Right hindlimb (tissue), 1 donor: ENCODE results near the gene APOBEC3G.
"Not testable (repeated sequence)": the region's sequence is repeated elsewhere in the genome, so short reads cannot be mapped to it uniquely, and the experiment has no call there.

ENCODE experiments used
- DNase-seq: peaks from one replicate; pipeline ENCODE4 v3.0.0-alpha.2; 2018

The APOBEC3G gene

DNA sequence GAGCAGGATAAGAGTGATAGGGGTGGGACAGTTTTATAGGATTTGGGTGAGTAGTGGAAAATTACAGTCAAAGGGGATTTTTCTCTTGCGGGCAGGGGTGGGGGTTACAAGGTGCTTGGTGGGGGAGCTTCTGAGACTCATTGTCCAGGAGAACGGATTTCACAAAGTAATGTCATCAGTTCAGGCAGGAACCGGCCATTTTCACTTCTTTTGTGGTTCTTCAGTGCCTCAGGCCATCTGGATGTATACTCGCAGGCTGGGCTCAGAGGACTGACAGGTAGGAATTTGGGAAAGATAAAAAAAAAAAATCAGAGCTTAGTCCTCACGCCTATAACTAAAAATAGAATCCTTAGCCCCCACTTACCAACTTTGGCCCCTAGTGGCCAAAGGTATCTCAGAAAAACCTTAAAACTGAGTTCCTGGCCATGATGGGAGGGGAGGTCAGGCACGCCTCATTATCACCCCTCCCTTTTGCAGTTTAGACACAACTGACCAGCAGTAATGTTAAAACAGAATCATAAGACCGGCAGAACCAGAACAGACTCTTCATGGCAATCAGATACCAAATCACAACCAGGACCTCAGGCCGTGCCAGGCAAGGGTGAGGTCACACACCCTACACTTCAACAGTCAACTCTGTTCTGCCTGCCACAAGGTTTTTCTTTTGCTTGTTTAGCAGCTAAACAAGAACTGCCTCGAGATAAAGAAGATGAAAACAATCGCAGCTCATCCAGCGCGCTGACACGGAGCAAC lies 8.9 kb upstream of the APOBEC3G start:
- no peak for DNase-seq

DNA sequence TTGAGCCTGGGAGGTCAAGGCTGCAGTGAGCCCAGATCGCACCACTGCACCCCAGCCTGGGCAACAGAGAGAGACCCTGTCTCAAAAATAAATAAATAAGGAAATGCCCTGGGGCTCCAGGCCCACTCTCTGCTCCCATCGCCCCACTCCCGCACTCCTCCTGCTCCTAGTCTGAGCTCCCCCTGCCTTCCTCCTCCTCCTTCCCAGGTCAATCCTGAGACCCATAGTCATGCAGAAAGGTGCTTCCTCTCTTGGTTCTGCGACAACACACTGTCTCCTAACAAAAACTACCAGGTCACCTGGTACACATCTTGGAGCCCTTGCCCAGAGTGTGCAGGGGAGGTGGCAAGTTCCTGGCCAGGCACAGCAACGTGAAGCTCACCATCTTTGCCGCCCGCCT lies 6.9 kb upstream of the APOBEC3G start:
- DNase-seq: no peak

- not testable (repeated sequence) for DNase-seq
Observed at GRCh38 chr22:39072581-39072981, 4.5 kb upstream of the APOBEC3G start.

DNA sequence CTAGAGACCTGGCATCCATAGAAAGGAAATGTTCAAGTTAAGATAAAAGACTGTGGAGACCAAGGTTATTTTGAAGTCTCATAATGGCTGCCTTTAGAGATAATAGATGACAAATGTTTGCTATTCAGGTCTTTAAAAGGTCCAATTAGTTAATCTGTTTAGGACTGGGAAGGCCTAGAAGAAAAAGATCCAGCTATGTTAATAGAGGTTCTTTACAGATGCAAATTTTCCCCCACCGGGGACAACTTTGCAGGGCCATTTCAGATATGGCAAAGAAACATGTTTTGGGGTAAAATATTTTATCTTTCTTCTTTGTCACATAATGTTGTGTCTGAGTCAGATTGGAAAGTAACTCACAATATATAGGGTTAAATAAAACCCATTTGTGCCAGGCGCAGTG lies 3.1 kb upstream of the APOBEC3G start:
- no peak for DNase-seq

DNA sequence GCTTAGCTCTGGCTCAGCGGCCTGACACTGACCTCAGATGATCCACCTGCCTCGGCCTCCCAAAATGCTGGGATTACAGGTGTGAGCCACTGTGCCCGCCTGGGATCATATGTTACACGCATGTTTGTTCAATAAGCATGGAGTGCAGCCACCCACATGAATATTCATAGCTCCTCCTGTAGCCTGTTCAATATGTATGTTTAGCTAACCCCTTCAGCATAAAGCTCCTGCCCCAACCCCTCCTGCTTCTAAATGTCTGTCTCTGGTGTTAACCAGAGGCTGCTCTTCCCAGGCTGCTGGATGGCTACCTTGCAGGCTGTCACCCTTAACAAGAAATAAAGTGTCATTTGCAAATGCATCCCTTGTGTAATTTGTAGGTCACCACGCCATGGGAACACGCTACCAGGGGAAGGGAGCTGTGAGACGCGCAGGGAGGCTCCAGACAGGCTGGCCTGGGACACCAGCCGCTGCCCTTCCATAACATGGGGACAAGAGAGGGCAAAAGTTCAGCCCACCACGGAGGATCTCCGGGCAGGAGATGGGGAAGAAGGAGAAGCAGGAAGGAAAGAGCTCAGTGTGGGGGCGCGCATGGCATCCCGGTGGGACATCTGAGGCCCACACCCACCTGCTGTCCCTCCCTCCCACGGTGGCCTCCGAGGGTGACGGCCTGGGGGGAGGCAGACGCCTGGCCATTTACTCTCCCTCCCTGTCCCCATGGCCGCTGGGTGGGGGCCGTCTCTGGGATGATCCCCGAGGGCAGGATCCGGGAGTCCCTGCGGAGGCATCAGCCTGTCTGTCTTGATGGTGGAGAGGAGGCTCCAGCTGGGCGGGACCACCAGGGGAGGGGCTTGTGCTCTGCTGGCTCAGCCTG lies 685 bp upstream of the APOBEC3G start:
- not testable (repeated sequence) for DNase-seq

DNA sequence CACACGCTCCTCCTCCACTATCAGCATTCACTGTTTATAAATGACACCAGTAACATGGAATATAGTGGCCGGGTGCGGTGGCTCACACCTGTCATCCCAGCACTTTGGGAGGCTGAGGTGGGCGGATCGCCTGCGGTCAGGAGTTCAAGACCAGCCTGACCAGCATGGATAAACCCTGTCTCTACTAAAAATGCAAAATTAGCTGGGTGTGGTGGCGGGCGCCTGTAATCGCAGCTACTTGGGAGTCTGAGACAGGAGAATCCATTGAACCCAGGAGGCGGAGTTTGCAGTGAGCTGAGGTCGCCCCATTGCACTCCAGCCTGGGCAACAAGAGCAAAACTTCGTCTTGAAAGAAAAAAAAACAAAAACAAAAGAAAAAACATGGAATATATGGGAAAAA lies 837 bp downstream of the APOBEC3G start:
- not testable (repeated sequence) for DNase-seq

- no peak for DNase-seq
Observed at GRCh38 chr22:39078329-39078728, 1.3 kb downstream of the APOBEC3G start.

GRCh38 chr22:39079054-39079637 lies 2.1 kb downstream of the APOBEC3G start:
- not testable (repeated sequence) for DNase-seq

- no peak for DNase-seq
Observed at GRCh38 chr22:39080052-39080762, 3.1 kb downstream of the APOBEC3G start.

- no peak for DNase-seq
Observed at GRCh38 chr22:39081016-39081415, 3.9 kb downstream of the APOBEC3G start.

DNA sequence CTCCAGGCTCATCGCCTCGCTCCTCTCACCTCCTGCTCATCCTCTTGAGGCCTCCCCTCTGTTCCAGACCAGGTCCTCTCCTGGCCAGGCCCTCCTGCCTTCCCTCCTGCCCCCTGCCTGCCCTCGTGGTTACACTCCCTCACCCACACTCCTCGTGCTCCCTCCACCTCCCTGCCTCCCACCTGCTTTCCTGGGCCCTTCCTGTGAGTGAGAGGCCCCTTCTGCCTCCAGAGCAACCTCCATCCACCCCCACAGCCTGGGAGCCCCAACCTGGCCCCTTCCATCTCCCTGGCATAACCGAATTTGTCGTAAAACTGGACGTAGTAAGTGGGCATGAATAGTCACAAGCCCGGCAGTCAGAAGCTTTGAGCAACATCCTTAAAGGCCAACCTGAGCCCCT lies 4.5 kb downstream of the APOBEC3G start:
- no peak for DNase-seq

GRCh38 chr22:39083212-39084165 lies 6.4 kb downstream of the APOBEC3G start:
- no peak for DNase-seq

- no peak for DNase-seq
Observed at GRCh38 chr22:39084666-39085065, 7.6 kb downstream of the APOBEC3G start.

- no peak for DNase-seq
Observed at GRCh38 chr22:39087098-39087497, 10.0 kb downstream of the APOBEC3G start.

DNA sequence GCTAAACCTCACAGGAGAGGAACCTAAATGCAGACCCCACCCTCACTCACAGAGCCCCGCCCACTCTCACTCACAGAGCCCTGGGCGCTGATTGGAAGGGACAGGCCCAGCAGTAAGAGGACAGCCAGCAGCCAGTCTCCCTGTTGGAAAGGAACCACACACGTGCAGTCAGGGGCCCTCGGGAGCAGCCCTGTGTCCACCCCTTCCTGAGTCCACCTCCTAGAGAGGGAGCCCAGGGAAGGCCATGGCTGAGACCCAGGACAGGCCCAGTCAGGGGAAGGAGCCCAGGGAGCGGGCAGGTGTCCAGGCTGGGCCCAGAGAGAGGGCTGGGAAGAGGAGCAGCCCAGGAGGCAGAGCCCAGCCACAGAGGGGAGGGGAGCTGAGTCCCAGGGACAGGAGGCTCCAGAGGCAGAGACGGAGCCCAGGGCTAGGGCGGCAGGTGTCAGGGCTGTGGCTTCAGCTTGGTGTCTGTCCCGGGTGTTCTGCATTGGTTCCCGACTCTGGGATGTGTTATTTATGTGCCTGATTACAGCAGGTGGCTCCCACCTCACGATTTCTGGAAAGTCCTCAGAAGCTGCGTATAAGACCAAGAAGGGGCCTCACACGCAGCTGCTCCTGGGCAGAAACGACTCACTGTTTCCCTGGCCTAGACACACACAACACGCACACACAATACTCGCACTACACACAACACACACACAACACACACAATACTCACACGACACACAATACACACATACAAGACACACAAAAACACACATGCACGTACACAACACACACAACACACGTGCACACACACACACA lies 11.0 kb downstream of the APOBEC3G start:
- peak; percentile 71 for DNase-seq

DNA sequence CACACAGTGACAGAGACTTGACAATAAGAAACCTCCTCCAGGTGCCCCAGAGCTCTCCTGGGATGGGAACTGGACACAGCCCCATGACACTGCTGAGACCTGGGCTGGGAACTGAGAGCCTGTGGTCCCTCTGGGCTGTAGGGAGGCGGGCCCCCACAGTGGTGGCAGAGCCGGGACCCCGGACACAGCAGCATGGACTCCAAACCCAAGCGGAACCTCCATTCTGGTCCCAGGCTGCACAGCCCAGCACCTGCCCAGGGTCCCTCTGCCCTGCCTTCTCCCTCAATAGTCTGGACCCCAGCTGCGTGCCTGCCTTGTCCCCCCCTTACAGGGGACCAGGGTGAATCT lies 11.6 kb downstream of the APOBEC3G start:
- DNase-seq: no peak

DNA sequence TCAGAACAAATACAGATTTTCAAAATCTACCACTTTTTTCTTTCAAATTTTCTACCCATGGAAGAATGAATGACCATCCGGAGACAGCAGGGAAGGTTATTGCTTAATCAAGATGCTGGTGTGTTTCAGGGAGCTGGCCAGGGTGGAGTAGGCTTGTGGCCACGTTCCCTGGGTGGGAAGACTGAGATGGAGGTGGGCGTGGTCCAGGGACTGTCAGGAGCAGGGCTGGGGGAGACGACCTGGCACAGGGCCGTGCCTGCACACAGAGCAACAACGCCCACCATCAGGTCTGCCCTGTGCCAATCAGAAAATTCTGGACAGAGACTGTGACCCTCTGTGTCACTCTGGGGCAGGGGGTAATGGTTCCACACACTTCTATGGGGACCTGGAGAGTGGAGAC lies 12.9 kb downstream of the APOBEC3G start:
- no peak for DNase-seq

DNA sequence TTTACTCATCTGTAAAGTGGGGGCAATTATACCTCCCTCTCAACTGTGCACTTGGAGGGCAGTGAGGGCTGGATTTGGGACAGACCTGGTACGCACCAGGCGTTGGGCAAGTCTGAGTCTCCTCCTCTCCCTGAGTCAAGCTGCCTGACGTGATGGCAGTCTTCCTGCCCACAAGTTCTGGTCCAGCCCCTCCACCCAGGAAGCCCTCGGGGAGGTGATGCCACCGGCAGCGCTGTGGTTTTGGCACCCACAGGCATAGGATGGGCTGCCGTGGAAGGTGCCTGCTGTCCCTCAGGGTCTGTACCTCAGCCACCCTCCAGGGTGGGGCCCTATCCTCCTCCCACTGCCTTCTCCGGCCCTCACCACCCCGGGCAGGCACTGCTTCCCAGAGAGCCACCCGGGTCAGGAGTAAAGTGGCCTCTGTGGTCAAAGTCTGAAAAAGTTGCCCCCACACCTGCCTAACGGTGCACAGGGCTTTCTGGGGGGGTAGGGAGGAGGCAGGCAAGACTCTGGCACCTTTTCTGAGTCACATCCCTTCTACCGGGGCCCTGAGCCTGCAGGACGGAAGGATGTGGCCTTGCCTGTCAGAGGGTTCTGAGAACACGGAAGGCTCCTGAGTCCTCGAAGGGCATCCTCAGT lies 13.5 kb downstream of the APOBEC3G start:
- no peak for DNase-seq

DNA sequence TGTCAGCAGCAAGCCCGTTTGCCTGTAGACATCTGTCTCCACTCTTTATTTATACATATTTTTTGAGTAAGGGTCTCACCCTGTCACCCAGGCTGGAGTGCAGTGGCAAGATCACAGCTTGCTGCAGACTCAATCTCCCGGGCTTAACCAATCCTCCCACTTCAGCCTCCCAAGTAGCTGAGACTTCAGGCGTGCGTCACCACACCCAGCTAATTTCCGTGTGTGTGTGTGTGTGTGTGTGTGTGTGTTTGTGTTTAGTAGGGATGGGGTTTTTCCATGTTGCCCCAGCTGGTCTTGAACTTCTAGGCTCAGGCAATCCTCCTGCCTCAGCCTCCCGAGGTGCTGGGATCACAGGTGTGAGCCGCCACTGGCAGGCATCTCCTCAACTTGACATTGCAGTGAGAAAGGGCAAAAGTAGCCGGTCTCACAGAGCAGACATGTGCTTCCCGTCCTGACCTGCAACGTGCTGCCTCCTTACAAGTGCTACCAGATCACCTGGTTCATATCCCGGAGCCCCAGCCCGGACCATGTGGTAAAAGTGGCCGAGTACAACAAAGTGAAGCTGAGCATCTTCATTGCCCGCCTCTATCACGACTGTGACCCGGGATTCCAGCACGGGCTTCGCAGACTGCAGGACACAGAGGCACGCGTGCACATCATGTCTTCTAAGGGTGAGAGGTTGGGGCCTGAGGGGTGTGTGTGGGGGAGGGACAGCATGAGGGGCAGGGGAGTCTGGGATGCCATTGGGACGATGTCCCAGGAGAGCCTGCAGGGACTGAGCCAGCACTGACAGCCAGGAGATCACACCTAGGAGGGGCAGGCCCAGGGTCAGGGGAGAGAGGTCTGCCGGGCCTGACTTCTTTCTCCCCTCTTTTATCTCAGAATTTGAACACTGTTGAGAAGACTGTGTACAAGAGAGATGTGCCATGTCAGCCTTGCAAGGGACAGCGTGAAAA lies 14.3 kb downstream of the APOBEC3G start:
- no peak for DNase-seq
